GM12878 (cell line): ENCODE measurements around the gene RBM19.

Experiments
- EP300 ChIP-seq, 2 experiments: fragments of 150-350 bp in 1 of 2; IDR thresholded peaks; 2 replicates each; pipeline ENCODE4 v1.6.1; 2011 to 2012; ENCODE audit warnings: low read depth in 2 of 2, low read length in 2 of 2, borderline replicate concordance in 1 of 2, improper control_type of control experiment in 1 of 2, inconsistent platforms in 1 of 2; ENCODE audit not compliant: control insufficient read depth in 1 of 2
- ETV6 ChIP-seq, 2 experiments: fragments of 450-650 bp in 1 of 2; IDR thresholded peaks in 1 of 2; conservative IDR thresholded peaks in 1 of 2; 2 replicates each; pipeline ENCODE4 v1.6.1; 2014; ENCODE audit warnings: antibody characterized with exemption in 1 of 2, borderline replicate concordance in 1 of 2, low read depth in 1 of 2, mild to moderate bottlenecking in 1 of 2, moderate library complexity in 1 of 2
- MYC ChIP-seq: IDR thresholded peaks from 2 replicates; pipeline ENCODE4 v1.6.1; 2011; ENCODE audit warnings: mild to moderate bottlenecking, low read length, moderate library complexity, inconsistent platforms; ENCODE audit not compliant: insufficient read depth, insufficient replicate concordance, insufficient read length, severe bottlenecking
- SMC3 ChIP-seq: IDR thresholded peaks from 2 replicates; pipeline ENCODE4 v1.6.1; 2011; ENCODE audit warnings: low read length, improper control_type of control experiment, borderline replicate concordance
- YY1 ChIP-seq: IDR thresholded peaks from 2 replicates; pipeline ENCODE4 v1.6.1; 2011; ENCODE audit warnings: low read depth, mild to moderate bottlenecking, low read length
- ZNF274 ChIP-seq: IDR thresholded peaks from one replicate; pipeline ENCODE4 v1.8.0; 2011; ENCODE audit not compliant: insufficient read length, insufficient read depth
- TF ChIP-seq, protein P1 (sequence below), 3 experiments: IDR thresholded peaks in 2 of 3; conservative IDR thresholded peaks in 1 of 3; 2 replicates each; pipeline ENCODE4 v1.5.1; 2011; ENCODE audit warnings: low read depth in 3 of 3, low read length in 3 of 3, mild to moderate bottlenecking in 3 of 3, control low read depth in 2 of 3, moderate library complexity in 2 of 3, inconsistent platforms in 1 of 3, mixed read lengths in 1 of 3; ENCODE audit not compliant: control insufficient read depth in 2 of 3, insufficient read depth in 1 of 3; ENCODE audit errors: extremely low read depth in 1 of 3
- TF ChIP-seq, protein P2 (sequence below): IDR thresholded peaks from 2 replicates; pipeline ENCODE4 v1.6.1; 2012; ENCODE audit warnings: low read depth, low read length, improper control_type of control experiment
- TF ChIP-seq, protein P3 (sequence below): IDR thresholded peaks from 2 replicates; pipeline ENCODE4 v1.6.1; 2012; ENCODE audit warnings: low read depth, low read length, improper control_type of control experiment
- TF ChIP-seq, protein P4 (sequence below): fragments of 450-650 bp; IDR thresholded peaks from 2 replicates; pipeline ENCODE4 v1.6.1; 2017; ENCODE audit warnings: antibody characterized with exemption, mild to moderate bottlenecking, moderate library complexity
- TF ChIP-seq, protein P5 (sequence below): fragments of 450-650 bp; conservative IDR thresholded peaks from 2 replicates; pipeline ENCODE4 v1.6.1; 2017; ENCODE audit warnings: mild to moderate bottlenecking, moderate library complexity

DNA sequence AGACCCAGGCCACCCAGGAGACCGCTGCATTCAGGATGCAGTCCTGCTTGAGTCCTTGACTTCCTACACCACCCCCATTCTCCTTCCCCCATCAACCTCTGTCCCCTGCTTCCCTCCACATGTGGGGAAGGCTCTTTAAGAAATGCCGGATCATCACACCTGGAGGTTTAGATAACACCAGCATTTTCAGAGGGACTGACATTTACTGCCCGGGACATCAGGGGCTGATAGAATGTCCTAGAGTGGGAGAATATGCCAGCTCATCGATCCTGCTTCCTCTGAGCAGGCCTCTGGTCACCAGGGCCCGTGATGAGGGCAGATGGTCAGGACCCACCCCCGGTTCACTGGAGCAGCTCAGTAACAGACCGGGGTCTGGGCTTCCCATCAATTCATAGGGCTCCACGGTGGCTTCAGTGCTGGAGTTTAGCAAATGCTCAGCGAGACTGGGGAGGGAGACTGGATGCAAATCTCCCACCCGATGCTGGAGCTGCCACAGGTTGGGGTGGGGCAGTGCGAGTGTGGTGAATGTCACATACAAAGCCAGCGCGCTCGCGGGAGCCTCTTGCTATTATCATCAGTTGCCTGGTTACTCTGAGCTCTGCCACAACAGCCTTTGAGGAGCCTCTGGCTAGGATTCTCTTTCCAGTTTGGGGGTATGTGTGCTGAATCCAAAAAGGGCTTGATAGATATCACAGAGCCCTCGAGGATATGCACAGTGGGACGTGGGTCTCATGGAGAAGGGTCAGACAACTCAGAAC is 111.6 kb downstream of the RBM19 start:
- TF ChIP-seq, protein P1, sequence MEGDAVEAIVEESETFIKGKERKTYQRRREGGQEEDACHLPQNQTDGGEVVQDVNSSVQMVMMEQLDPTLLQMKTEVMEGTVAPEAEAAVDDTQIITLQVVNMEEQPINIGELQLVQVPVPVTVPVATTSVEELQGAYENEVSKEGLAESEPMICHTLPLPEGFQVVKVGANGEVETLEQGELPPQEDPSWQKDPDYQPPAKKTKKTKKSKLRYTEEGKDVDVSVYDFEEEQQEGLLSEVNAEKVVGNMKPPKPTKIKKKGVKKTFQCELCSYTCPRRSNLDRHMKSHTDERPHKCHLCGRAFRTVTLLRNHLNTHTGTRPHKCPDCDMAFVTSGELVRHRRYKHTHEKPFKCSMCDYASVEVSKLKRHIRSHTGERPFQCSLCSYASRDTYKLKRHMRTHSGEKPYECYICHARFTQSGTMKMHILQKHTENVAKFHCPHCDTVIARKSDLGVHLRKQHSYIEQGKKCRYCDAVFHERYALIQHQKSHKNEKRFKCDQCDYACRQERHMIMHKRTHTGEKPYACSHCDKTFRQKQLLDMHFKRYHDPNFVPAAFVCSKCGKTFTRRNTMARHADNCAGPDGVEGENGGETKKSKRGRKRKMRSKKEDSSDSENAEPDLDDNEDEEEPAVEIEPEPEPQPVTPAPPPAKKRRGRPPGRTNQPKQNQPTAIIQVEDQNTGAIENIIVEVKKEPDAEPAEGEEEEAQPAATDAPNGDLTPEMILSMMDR (IDR thresholded peaks at IDR 0.05 in 2 of 3, conservative IDR thresholded peaks at IDR 0.05 in 1 of 3; ENCODE audit: control insufficient read depth in 2 of 3, extremely low read depth in 1 of 3, insufficient read depth in 1 of 3, low read depth in 3 of 3, low read length in 3 of 3): no peak
- TF ChIP-seq YY1: no peak
- TF ChIP-seq, protein P2, sequence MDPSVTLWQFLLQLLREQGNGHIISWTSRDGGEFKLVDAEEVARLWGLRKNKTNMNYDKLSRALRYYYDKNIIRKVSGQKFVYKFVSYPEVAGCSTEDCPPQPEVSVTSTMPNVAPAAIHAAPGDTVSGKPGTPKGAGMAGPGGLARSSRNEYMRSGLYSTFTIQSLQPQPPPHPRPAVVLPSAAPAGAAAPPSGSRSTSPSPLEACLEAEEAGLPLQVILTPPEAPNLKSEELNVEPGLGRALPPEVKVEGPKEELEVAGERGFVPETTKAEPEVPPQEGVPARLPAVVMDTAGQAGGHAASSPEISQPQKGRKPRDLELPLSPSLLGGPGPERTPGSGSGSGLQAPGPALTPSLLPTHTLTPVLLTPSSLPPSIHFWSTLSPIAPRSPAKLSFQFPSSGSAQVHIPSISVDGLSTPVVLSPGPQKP: no peak
- TF ChIP-seq, protein P3, sequence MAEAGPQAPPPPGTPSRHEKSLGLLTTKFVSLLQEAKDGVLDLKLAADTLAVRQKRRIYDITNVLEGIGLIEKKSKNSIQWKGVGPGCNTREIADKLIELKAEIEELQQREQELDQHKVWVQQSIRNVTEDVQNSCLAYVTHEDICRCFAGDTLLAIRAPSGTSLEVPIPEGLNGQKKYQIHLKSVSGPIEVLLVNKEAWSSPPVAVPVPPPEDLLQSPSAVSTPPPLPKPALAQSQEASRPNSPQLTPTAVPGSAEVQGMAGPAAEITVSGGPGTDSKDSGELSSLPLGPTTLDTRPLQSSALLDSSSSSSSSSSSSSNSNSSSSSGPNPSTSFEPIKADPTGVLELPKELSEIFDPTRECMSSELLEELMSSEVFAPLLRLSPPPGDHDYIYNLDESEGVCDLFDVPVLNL: no peak
- TF ChIP-seq ZNF274: no peak
- TF ChIP-seq, protein P4, sequence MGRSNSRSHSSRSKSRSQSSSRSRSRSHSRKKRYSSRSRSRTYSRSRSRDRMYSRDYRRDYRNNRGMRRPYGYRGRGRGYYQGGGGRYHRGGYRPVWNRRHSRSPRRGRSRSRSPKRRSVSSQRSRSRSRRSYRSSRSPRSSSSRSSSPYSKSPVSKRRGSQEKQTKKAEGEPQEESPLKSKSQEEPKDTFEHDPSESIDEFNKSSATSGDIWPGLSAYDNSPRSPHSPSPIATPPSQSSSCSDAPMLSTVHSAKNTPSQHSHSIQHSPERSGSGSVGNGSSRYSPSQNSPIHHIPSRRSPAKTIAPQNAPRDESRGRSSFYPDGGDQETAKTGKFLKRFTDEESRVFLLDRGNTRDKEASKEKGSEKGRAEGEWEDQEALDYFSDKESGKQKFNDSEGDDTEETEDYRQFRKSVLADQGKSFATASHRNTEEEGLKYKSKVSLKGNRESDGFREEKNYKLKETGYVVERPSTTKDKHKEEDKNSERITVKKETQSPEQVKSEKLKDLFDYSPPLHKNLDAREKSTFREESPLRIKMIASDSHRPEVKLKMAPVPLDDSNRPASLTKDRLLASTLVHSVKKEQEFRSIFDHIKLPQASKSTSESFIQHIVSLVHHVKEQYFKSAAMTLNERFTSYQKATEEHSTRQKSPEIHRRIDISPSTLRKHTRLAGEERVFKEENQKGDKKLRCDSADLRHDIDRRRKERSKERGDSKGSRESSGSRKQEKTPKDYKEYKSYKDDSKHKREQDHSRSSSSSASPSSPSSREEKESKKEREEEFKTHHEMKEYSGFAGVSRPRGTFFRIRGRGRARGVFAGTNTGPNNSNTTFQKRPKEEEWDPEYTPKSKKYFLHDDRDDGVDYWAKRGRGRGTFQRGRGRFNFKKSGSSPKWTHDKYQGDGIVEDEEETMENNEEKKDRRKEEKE: no peak
- TF ChIP-seq SMC3: no peak
- TF ChIP-seq EP300 (IDR thresholded peaks at IDR 0.05; ENCODE audit: borderline replicate concordance in 1 of 2, control insufficient read depth in 1 of 2, low read depth in 2 of 2, low read length in 2 of 2): no peak
- TF ChIP-seq, protein P5, sequence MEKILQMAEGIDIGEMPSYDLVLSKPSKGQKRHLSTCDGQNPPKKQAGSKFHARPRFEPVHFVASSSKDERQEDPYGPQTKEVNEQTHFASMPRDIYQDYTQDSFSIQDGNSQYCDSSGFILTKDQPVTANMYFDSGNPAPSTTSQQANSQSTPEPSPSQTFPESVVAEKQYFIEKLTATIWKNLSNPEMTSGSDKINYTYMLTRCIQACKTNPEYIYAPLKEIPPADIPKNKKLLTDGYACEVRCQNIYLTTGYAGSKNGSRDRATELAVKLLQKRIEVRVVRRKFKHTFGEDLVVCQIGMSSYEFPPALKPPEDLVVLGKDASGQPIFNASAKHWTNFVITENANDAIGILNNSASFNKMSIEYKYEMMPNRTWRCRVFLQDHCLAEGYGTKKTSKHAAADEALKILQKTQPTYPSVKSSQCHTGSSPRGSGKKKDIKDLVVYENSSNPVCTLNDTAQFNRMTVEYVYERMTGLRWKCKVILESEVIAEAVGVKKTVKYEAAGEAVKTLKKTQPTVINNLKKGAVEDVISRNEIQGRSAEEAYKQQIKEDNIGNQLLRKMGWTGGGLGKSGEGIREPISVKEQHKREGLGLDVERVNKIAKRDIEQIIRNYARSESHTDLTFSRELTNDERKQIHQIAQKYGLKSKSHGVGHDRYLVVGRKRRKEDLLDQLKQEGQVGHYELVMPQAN: no peak
- TF ChIP-seq ETV6 (conservative IDR thresholded peaks at IDR 0.05 in 1 of 2, IDR thresholded peaks at IDR 0.05 in 1 of 2; ENCODE audit: borderline replicate concordance in 1 of 2, low read depth in 1 of 2): no peak
- TF ChIP-seq MYC: no peak
